HG03342 (cell line): ENCODE measurements around the gene ITGB8.
"Not testable (repeated sequence)": the region's sequence is repeated elsewhere in the genome, so short reads cannot be mapped to it uniquely, and the experiment has no call there.

Source experiments
- ATAC-seq: cut with Tn5 transposase; IDR thresholded peaks from one replicate; pipeline ENCODE4 v1.9.1; 2021; ENCODE audit warnings: mild to moderate bottlenecking, moderate library complexity; ENCODE audit not compliant: unreplicated experiment

Gene ITGB8

DNA sequence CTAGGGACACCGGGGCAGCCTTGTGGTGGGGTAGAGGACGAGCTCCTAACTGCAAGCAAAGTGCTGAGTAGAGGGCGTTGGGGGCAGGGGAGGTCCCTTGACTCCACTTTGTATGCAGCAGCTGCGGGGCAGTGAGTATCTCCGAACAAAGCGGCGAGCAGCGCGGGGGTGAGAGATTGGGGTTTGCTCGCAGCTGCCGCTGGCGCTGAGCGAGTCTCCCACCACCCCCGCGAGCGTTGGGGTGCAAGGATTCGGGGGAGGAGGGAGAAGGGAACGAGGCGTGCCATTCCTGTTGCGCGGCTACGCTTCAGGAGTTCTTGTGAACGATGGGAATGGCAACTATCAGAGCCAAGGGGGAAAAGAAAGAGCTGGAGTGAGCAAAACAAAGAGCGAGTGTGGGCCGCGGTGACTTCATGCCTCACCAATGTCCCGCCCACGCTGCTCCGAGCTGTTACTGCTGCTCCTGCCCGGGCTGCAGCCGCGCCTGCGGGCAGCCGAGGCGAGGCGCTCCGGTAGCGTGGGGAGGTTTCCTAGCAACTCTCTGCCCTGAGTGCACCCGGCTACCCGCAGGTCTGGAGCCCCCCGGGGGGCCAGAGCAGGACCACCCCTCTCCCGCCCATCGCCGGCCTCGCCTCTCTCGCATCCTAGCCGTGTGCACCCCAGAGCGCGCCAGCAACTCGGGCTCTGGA, at the start of gene ITGB8:
TSS of gene ITGB8 (plus strand) at position 662 of the 689 bp plus-strand sequence. CDS start 907 bp downstream, outside the sequence.
- peak; percentile 55 for ATAC-seq

DNA sequence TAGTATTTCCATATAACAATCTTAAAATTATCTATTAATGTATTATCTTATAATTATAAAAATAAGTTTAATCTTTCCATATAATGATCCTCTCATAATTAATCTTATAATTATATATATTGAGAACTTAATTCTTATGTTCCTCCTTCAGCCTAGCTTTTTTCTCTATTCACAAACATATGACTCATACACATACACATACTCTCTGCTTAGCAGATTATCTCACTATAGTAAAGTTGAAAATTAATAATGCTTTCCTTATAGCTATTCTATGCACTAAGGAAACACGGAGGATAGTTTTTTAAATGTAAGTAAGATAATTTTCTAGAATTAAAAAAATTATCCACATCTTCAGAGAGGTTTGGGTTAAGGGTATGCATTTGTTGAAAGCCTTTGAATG, 47.7 kb upstream of the ITGB8 start:
- ATAC-seq = no peak

DNA sequence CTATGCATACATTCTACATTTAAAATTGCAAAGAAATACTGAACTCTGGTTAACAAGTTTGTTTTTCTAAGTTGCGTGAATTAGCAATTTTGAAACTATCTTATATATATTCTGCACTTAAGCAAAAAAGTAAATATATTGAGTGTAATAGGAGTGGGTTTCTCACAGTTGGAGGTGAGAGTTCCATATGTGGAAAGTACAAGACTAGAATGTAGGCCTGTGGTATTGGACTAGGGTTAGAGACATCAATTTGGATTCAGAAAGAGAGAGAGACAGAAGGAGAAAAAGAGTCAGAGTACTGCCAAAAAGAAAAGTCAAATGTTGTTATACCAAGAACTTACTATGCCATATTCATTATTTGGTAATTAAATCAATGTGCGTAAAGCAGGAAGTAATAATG, 47.3 kb upstream of the ITGB8 start:
- ATAC-seq = no peak

DNA sequence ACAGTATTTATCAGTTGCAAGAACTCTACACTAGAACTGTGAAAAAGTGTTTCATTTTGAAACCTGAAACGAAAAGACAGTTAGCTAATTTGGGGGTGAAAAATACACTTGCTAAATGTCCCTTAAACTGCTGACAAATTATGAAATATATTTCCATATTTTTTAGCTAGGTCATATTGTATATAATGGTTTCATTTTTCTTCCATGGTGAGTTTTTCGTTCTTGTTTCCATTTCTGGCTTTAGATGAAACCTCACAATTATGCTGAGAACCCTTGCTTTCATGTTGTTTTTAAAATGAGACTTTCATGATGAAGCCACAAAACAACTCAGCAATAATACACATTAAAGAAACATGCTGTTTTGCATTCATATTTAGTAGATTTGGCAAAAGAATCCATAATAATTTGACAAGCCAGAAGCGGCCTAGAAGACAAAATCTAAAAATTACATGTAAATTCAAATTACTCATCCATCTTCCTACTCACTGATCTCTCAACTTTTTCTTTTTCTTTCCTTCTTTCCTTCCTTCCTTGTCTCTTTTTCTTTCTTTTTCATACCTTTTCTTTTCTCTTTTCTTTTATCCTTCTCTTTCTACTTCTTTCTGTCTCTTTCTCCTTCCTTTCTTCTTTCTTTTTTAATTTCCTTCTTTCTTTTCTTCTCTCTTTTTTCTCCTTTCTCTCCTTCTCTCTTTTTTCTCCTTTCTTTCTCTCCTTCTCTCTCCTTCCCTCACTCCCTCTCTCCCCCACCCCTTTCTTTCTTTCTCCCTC, 46.5 kb upstream of the ITGB8 start:
- peak; percentile 38 for ATAC-seq

DNA sequence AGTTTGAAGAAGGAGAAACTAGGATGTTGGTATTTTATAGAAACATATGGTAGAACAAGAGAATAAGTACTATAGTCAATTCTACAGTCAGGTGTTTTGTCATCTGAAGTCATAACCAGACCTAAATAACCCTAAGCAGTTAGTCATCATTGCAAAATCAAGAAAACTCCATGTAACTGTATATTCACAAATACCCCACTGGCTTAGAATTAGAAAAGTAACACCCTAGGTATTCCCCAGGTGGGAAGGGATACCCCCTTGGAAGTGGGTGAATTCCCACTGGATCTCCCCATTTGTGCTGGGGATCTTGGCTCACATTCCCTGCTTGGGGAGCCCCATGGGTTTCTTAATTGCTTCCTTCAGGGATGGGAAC, 45.9 kb upstream of the ITGB8 start:
- ATAC-seq = no peak

DNA sequence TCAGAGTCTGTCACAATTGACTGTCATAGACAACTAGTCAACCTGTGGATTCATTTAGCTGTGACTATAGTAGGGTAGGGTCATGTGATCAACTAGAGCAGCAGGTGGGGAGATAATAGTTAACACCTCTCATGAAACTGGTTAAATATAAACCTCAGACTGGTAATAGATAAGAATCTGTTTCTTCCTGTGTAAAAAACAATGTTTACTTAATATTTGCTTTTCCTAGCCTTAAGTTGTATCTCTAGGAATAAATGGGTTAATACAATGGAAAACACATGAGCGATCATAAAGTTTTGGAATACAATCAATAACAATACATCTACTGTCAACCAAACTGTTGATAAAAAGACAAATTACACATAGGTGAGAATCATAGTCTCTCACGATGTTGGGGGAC, 43.4 kb upstream of the ITGB8 start:
- peak; percentile 48 for ATAC-seq

DNA sequence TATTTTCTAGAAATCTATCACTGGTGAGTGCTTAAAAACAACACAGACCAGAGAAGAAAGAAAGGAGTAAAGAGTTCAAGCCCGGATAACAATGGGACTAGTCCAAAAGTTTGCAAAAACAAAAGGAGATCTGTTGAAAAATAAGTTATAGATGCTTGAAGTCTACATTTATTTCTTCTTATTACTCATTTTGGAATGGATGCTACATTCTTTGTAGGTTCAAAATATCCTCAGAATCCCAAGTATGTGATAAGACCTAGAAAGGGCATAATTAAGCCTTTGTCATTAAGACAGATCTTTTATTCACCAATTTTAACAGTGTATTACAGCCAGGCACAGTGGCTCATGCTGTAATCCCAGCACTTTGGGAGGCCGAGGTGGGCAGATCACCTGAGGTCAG, 42.7 kb upstream of the ITGB8 start:
- ATAC-seq = no peak

DNA sequence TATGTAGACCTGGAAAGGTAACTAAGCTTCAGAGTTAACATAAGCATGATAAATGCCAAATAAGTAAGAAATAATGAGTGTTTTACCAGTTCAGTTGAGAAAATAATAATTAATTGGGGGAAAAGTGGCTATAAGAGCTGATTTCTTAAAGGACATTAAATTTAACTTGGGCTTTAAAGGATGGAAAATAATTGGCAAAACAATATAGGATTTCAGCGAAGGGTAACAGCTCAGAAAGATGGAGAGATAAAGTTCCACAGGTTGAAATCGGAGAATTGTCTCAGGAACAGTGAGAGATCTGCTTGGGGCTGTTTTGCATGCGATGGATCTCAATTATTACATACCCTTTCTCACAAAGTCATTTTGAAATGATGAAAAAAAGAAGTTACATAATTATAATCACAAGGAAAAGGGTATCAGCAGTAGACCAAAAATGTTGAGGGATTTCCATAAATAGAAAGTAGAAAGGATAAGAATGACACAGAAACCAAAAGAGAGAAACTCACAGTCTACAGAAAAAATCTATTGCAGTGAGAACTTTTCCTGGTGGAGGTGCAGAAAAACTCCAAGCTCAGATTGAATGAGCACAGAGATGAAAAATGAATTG, 40.1 kb upstream of the ITGB8 start:
- no peak for ATAC-seq

DNA sequence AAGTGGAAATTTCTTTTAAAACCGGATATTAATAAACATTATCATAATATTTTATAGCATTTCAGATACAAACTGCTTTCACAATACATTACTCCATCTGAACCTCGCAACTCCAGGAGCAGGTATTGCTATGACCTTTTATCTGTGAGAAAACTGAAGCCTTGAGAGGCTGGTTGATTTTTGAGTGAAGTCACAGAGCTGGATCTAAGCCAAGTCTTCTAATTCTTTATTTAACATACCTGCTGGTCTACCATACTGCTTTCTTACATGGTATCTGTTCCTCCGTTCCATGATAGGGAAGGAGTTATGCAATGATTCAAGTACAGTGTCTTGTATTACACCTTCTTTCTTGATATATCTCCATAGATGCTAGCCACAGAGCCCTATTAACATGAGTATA, 37.4 kb upstream of the ITGB8 start:
- ATAC-seq = no peak

DNA sequence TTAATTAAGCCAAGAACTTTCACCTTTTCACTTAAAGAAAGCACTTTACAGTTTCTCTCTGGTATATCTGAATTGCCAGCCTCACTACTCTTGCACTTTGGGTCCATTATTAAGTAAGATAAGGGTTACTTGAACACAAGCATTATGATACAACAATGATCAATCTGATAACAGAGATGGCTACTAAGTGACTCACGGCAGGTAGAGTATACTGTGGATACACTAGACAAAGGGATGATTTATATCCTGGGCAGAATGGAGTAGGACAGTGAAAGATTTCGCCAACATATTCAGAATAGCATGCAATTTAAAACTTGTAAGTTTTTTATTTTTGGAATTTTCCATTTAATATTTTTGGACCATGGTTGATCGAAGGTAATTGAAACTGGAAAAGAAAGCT, 34.3 kb upstream of the ITGB8 start:
- no peak for ATAC-seq

DNA sequence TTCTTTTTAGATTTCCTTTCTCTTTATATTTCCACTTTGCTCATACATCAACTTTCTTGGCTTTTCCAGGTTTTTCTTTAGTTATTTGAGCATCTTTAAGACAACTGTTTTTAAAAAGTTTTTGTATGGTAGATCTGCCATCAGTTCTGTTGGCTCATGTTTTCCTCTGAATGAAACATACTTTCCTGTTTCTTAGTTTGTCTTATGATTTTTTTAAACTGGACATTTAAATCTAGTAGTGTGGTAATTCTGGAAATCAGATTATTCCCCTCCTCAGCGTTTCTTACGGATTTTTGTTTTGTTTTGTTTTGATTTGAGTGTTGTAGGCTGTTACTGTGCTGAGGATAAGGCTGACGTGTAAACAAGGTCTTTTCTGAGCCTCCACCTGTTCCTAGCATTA, 33.8 kb upstream of the ITGB8 start:
- ATAC-seq = no peak

DNA sequence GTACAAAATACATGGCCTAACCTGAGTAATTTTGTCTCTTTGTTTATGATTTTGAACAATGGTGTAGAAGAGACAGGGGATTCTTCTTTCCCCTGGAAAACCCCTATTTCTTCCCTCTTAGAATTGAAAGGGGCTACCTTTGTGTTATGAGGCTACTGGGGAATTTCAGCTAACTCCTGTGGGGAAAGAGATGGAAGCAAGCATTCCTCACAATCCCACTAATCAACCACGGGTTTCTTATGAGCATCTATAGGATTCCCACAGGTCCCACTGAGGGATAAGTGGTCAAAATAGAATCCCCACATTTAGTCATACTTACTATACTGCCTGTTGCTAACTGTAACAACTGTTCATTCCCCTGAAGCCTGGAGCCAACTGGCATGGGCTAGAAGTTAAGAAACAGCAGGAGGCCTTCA, 32.2 kb upstream of the ITGB8 start:
- no peak for ATAC-seq

DNA sequence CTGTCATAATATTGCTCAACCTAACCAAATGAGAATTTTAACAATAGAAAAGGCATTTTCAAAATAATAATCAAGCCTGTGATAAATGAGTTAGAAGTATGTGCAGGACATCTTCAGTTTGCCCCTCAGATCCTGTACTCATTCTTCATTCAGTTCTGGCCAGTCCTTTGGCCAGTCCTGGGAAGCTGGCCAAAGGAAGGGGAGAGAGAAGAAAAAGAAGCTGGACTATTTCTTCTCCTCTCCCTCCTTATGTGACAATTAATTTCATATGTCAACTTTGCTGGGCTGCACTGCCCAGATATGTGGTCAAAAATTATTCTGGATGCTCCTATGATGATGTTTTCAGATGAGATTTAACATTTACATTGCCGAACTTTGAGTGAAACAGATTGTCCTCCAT, 31.6 kb upstream of the ITGB8 start:
- no peak for ATAC-seq

DNA sequence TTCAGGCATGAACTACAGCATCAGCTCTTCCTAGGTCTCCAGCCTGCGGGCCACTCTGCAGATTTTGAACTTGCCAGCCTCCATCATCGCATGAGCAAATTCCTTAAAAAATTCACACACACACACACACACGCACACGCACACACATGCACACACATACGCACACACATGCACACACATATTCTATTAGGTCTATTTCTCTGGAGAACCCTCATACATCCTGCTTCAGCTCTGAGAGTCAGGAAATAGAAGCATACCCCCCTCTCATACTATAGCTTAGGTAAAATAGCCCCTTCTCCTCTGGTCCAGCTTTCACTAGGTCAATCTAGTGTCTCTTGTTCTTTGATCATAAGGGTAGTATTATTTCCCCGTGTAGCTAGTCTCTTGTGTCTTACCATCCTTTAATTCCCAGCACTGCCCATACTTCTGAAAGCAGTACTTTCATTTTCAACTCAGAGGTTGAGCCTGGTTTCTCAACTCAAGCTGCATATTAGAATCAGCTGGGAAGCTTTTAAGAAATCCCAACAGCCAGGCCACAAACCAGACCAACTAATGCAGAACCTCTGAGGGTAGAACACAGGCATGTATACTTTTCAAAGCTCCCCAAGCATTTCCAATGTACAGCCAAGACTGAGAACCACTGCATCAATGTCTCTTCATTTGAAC, 30.9 kb upstream of the ITGB8 start:
- ATAC-seq = peak; percentile 66

DNA sequence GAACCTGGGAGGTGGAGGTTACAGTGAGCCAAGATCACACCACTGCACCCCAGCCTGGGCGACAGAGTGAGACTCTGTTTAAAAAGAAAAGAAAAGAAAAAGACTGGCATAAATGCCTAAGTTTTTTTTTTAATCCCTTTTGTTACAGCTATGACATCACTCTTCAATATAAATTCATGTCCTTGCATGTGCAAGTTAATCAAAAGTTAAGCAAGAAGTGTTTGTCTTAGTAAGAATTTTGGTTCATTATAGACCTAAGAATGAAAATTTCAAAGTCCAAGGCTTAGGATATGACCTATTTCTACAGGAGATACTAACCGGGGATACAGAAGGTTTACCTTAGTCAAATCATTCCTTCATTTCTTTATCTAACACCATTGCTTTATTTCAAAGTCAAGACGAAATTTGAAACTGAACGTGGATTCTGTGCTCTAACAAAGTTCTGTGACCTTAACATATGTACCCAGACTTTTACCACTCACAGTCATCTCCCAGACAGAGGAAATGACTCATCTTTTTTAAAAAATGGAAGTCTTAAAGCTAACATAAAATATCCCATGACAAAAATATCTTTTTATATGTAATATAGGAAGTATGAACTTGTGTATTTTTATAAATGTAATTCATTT, 29.3 kb upstream of the ITGB8 start:
- peak; percentile 47 for ATAC-seq

DNA sequence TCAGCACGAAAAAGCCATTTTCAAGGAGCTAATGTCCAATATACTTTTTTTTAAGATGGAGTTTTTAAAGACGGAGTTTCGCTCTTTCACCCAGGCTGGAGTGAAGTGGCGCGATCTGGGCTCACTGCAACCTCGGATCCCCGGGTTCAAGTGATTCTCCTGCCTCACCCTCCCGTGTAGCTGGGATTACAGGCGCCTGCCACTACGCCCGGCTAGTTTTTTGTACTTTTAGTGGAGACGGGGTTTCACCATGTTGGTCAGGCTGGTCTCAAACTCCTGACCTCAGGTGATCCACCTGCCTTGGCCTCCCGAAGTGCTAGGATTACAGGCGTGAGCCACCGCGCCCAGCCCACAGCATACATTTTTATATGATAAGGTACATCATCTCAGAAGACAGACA, 28.4 kb upstream of the ITGB8 start:
- ATAC-seq = not testable (repeated sequence)

DNA sequence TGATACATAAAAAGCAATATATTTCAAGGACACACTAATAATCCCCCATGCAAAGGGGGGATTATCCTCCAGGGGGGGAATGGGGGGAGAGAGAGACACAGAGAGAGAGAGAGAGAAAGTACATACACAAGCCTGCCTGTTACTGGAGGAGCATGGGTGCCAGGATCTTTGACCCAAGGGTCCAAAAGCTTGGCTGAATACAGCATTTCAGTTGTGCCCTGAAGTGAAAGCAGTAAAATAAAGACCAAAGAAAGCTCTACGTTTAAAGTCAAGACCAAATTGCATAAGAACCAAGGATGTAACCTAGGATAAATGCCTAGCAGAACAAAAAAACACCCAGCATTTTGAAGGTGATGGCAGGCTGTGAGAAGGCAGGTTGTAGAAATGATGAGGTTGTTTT, 27.8 kb upstream of the ITGB8 start:
- no peak for ATAC-seq

DNA sequence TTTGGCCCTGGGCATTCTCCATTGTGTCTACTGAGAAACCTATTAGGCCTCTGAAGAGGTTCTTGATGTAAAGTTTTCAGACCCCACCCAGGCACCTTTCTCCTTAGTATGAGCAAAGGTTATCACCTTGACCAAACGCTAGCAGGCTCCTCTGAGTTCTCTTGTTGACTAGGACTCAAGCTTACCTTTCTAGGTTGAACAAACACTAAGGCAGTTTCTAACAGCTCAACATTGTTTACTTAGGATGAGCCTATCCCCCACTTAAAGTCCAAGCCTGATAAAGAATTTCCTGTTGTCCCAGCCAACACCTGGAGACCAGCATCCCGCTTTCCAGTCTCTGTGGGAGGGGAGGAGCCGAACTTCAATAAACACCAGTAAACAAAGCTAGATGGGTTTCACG, 26.3 kb upstream of the ITGB8 start:
- no peak for ATAC-seq

DNA sequence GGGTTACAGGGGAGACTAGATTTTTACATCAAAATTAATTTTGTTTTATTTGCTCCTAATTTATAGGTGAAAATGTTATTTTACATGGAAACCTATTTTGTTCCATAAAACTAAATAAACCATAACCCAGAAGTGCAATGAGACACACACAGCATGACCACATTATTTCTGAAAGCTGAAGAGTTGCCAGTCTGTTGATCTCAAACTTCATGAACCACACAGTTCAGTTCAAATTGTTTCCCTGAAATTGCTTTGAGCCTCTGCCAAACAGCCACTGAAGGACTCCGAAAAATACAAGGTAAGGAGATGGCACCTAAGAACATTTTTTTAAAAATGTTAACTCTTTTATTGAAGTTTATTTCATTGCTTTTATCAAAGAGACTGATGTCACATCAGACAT, 25.0 kb upstream of the ITGB8 start:
- no peak for ATAC-seq

DNA sequence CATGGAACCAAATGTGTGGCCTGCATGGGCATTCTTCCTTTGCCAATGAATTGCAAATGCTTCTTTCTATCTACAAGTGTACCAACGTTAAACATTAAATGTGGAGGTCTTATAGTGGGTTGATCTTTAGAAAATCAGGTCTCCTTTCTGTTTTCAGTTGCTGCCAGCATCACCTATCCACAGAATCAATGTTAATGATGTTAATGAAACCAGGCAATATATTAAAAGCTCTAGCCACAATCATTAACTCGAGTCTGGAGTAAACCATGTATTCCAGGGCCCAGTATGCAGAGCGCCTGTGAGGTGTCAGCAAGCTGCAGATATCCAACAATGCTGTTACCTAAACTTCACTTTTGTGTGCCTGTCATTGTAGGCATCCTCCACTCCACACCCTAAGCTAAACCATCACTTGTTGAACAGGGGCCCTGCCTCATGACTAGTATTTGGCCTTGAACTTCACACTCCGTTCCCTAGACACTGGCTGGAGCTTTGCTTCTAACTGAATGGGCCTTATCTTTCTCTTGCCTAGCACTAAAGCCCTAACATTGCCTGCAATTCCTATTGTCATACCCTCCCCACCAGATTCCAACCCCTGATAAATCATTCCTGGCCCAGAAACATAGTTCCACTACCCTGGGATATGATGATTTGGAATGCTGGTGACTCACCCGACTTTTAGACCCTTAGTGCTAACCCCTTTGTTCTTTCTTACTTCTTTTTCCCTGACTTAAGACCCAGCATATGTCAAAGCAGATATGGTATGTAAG, 24.3 kb upstream of the ITGB8 start:
- ATAC-seq = no peak
